Upper lobe of right lung (tissue), 1 donor: ENCODE data around the gene VSIG10. TPM values are rescaled to one million over a fixed set of nuclear protein-coding genes. Genes with fewer than 3 reads are reported as not detected.

Experiments used
- ATAC-seq: fragments of 200-7000 bp; cut with Tn5 transposase; one replicate; pipeline ENCODE4 v1.9.1; 2020; ENCODE audit warnings: mild to moderate bottlenecking, moderate library complexity
- DNase-seq: peaks from one replicate; pipeline ENCODE4 v3.0.0-alpha.2; 2020
- H3K27ac ChIP-seq: fragments of 200-600 bp; one replicate; pipeline ENCODE4 v1.8.0; 2022
- H3K27me3 ChIP-seq: fragments of 200-600 bp; one replicate; pipeline ENCODE4 v1.8.0; 2022; ENCODE audit warnings: mild to moderate bottlenecking
- H3K36me3 ChIP-seq: fragments of 200-600 bp; one replicate; pipeline ENCODE4 v1.8.0; 2022
- H3K4me1 ChIP-seq: fragments of 200-600 bp; one replicate; pipeline ENCODE4 v1.8.0; 2022
- H3K4me3 ChIP-seq: fragments of 200-600 bp; one replicate; pipeline ENCODE4 v1.8.0; 2022; ENCODE audit warnings: mild to moderate bottlenecking
- H3K9me3 ChIP-seq: fragments of 200-600 bp; one replicate; pipeline ENCODE4 v1.8.0; 2022
- CTCF ChIP-seq: fragments of 200-600 bp; IDR thresholded peaks from one replicate; pipeline ENCODE4 v1.8.0; 2022; ENCODE audit warnings: antibody characterized with exemption
- intact Hi-C: fragments of 100-400 bp; cut with DNase I; formaldehyde crosslinking; loops from one replicate; pipeline ENCODE4 v1.11.0; 2022
- total RNA-seq: library from RNA; stranded (reverse); fragmentation: NEBNext Ultra II Directional; extraction: Animal tissue kit (Norgen Biotek cat#: 25700); gene quantifications from one replicate; pipeline ENCODE4 v1.2.1, GENCODE V29; 2021
- donor health status: DM: no; HTN: yes; CAD: no; lungs with severe emphysema.

The VSIG10 gene
- total RNA-seq, 1 donor from 2014 or later: 52.4 TPM

DNA sequence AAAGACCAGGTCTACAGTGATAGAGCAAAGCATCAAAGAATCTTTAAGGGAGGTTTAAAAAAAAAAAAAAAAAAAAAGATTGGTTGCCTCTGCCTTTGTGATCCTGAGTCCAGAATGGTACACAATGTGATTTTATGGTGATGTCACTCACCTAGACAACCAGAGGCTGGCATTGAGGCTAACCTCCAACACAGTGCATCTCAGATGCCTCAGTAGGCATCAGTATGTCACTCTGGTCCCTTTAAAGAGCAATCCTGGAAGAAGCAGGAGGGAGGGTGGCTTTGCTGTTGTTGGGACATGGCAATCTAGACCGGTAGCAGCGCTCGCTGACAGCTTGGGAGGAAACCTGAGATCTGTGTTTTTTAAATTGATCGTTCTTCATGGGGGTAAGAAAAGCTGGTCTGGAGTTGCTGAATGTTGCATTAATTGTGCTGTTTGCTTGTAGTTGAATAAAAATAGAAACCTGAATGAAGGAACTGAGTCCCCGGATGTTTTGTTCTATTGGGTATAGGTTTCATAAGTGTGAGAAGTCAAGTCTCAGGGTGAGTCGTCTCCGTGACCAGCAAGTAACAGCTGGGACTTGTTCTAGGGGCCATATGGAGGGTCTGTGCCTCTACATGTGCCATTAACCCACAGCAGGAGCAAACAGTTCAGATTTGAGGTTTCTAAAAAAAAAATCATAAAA, 41.4 kb upstream of the VSIG10 start:
- no peaks in the 10 kb centered on the region for H3K4me1 ChIP-seq
- H3K4me3 ChIP-seq: no peak overlapping the region
- peaks cover 81% of the 10 kb centered on the region for H3K36me3 ChIP-seq
- DNase-seq: no peak
- no peaks in the 10 kb centered on the region for H3K9me3 ChIP-seq
- no peak overlapping the region for H3K27ac ChIP-seq
- no peaks in the 10 kb centered on the region for H3K27me3 ChIP-seq
- no peak for ATAC-seq
- no peak for TF ChIP-seq CTCF
- intact Hi-C loops: no loop called here

DNA sequence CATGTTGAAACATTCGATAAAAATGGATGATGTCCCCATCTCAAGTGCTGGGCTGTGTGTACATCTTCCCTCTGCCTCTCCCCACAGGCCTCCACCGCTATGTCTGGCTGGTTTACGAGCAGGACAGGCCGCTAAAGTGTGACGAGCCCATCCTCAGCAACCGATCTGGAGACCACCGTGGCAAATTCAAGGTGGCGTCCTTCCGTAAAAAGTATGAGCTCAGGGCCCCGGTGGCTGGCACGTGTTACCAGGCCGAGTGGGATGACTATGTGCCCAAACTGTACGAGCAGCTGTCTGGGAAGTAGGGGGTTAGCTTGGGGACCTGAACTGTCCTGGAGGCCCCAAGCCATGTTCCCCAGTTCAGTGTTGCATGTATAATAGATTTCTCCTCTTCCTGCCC, 40.7 kb upstream of the VSIG10 start:
- Histone ChIP-seq H3K27me3 (no peaks in the 10 kb centered on the region), H3K4me3 (no peak overlapping the region), H3K4me1 (no peaks in the 10 kb centered on the region), H3K36me3 (peaks cover 83% of the 10 kb centered on the region), H3K9me3 (no peaks in the 10 kb centered on the region), H3K27ac (no peak overlapping the region)
- no peak for DNase-seq
- TF ChIP-seq CTCF: no peak
- intact Hi-C loops: no loop called here
- ATAC-seq: no peak

DNA sequence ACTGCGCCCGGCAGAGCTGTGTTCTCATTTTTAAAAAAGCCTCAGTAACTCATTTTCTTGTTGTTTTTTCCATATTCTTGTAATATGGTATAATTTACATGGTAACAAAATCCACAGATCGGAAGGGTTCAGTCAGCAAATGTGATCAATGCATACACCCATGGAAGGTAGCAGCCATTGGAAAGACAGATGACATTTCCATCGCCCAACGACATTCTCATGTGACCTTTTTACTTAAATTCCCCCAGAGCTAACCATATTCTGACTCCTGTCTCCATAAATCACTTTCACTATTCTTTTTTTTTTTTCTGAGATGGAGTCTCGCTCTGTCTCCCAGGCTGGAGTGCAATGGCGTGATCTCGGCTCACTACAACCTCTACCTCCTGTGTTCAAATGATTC, 37.0 kb upstream of the VSIG10 start:
- H3K9me3 ChIP-seq: no peaks in the 10 kb centered on the region
- peaks cover 12% of the 10 kb centered on the region for H3K4me1 ChIP-seq
- intact Hi-C loops: no loop called here
- no peak overlapping the region for H3K4me3 ChIP-seq
- H3K27me3 ChIP-seq: no peaks in the 10 kb centered on the region
- no peak for DNase-seq
- TF ChIP-seq CTCF: no peak
- ATAC-seq: no peak
- H3K36me3 ChIP-seq: peaks cover 74% of the 10 kb centered on the region
- no peak overlapping the region for H3K27ac ChIP-seq

DNA sequence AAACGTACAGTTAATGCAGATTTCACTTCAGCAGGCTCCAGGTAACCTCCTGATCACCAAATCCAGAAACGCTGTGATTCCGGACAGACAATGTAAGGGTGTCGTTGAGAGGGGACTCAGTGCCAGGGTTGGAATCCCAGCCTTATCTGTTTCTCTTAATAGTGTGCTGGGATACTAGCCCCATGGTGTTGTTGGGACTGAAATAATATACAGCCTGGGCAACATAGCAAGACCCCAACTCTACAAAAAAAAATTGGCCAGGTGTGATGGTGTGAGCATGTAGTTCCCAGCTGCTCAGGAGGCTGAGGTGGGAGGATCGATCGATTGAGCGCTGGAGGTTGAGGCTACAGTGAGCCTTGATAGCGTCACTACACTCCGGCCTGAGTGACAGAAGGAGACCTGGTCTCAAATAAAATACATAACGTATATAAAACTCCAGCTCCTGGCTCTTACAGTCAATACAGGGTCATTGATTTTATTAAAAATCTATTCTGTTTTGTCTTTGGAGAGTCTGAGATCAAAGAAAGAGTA, 33.4 kb upstream of the VSIG10 start:
- intact Hi-C loops: no loop called here

GRCh38 chr12:118136559-118137003, 32.8 kb upstream of the VSIG10 start:
- intact Hi-C loops: no loop called here
- Histone ChIP-seq H3K36me3 (peaks cover 37% of the 10 kb centered on the region), H3K27me3 (no peaks in the 10 kb centered on the region), H3K4me3 (peak overlapping the region; percentile 98), H3K4me1 (peaks cover 12% of the 10 kb centered on the region), H3K27ac (peak overlapping the region; percentile 92), H3K9me3 (no peaks in the 10 kb centered on the region)
- DNase-seq (peak; percentile 85), ATAC-seq (peak; percentile 50)
- no peak for TF ChIP-seq CTCF

More for the DNA sequence above, 33.4 kb upstream of the VSIG10 start:
- Histone ChIP-seq H3K27ac (peak overlapping the region; percentile 92), H3K4me1 (peaks cover 12% of the 10 kb centered on the region), H3K36me3 (peaks cover 44% of the 10 kb centered on the region), H3K4me3 (peak overlapping the region; percentile 98), H3K27me3 (no peaks in the 10 kb centered on the region), H3K9me3 (no peaks in the 10 kb centered on the region)
- ATAC-seq: no peak
- TF ChIP-seq CTCF: no peak
- DNase-seq: no peak
